MCF 10A (cell line): ENCODE measurements around the gene RBM22. TPM values are rescaled to one million over a fixed set of nuclear protein-coding genes. Genes with fewer than 3 reads are reported as not detected.

Experiments used
- BruUV-seq: library from RNA; stranded (reverse); fragments of 400-500 nt; replicated peaks from 2 replicates; lab custom pipeline; 2021; lab: Mats Ljungman, UMichigan
- CTCF ChIA-PET: fragments of 300-600 bp; sonication (Branson Sonifier 250); formaldehyde crosslinking; extraction: SDS; loops from one replicate; lab custom pipeline; 2021; ENCODE audit warnings: antibody characterized with exemption, inconsistent platforms; lab: Yijun Ruan, JAX
- POLR2A ChIA-PET: fragments of 300-600, 350-650 bp; sonication (Branson Sonifier 250); formaldehyde crosslinking; extraction: SDS; loops from one replicate; lab custom pipeline; 2020; ENCODE audit warnings: antibody characterized with exemption, inconsistent platforms; lab: Yijun Ruan, JAX
- DNase-seq: peaks from one replicate; pipeline ENCODE4 v3.0.0-alpha.2; 2018; ENCODE audit not compliant: unreplicated experiment
- H3K27ac Mint-ChIP-seq: one replicate; pipeline ENCODE4 v1.8.0; 2022; ENCODE audit warnings: mild to moderate bottlenecking, low read depth, mixed read lengths; ENCODE audit not compliant: unreplicated experiment
- H3K27me3 Mint-ChIP-seq: one replicate; pipeline ENCODE4 v1.8.0; 2022; ENCODE audit warnings: mixed read lengths; ENCODE audit not compliant: insufficient read depth, unreplicated experiment
- H3K36me3 Mint-ChIP-seq: one replicate; pipeline ENCODE4 v1.8.0; 2022; ENCODE audit warnings: mild to moderate bottlenecking, moderate library complexity, mixed read lengths; ENCODE audit not compliant: insufficient read depth, unreplicated experiment
- H3K4me1 Mint-ChIP-seq: one replicate; pipeline ENCODE4 v1.8.0; 2022; ENCODE audit warnings: mixed read lengths; ENCODE audit not compliant: insufficient read depth, unreplicated experiment
- H3K4me3 Mint-ChIP-seq: one replicate; pipeline ENCODE4 v1.8.0; 2022; ENCODE audit warnings: mild to moderate bottlenecking, moderate library complexity, mixed read lengths; ENCODE audit not compliant: unreplicated experiment
- H3K9me3 Mint-ChIP-seq: one replicate; pipeline ENCODE4 v1.8.0; 2022; ENCODE audit warnings: mixed read lengths; ENCODE audit not compliant: unreplicated experiment
- CTCF ChIP-seq: fragments of 200-600 bp; IDR thresholded peaks from one replicate; pipeline ENCODE4 v1.8.0; 2022; ENCODE audit warnings: antibody characterized with exemption, mild to moderate bottlenecking; ENCODE audit not compliant: unreplicated experiment
- intact Hi-C: fragments of 100-400 bp; cut with micrococcal nuclease; formaldehyde crosslinking; loops from 2 replicates; pipeline ENCODE4 v1.14.1; 2022
- total RNA-seq: library from RNA; stranded (reverse); gene quantifications from 2 replicates; pipeline ENCODE4 v1.2.3, GENCODE V29; 2022

The RBM22 gene
- total RNA-seq, 1 experiment from 2014 or later: 66.0 TPM

- DNase-seq: no peak
- Mint-ChIP-seq H3K27me3 (no peaks in the 10 kb centered on the region), H3K4me3 (no peak overlapping the region), H3K27ac (no peak overlapping the region), H3K4me1 (peaks cover 14% of the 10 kb centered on the region), H3K9me3 (no peaks in the 10 kb centered on the region), H3K36me3 (no peaks in the 10 kb centered on the region)
- TF ChIP-seq CTCF: no peak
- ChIA-PET CTCF (interaction anchor here (0.7 to 1.2 kb wide), 4 partner anchors 10 to 462 kb away, joined by 3 read pairs; partner anchors contain the start of gene MYOZ3), POLR2A (no interaction called here)
- intact Hi-C loops: no loop called here
- no TSS peak for BruUV-seq
These were observed 29.9 kb downstream of the RBM22 start for GRCh38 chr5:150670948-150671310.

- H3K9me3 Mint-ChIP-seq: no peaks in the 10 kb centered on the region
- H3K36me3 Mint-ChIP-seq: no peaks in the 10 kb centered on the region
- ChIA-PET POLR2A (no interaction called here), CTCF (interaction anchor here (0.6 to 1.2 kb wide), 5 partner anchors 9 to 462 kb away, joined by 3 read pairs; partner anchors contain the start of gene MYOZ3)
- intact Hi-C loops: no loop called here
- H3K4me3 Mint-ChIP-seq: no peak overlapping the region
- H3K4me1 Mint-ChIP-seq: peaks cover 14% of the 10 kb centered on the region
- no peak for DNase-seq
- H3K27me3 Mint-ChIP-seq: no peaks in the 10 kb centered on the region
- TF ChIP-seq CTCF: no peak
- H3K27ac Mint-ChIP-seq: no peak overlapping the region
- no TSS peak for BruUV-seq
These were observed 30.5 kb downstream of the RBM22 start for GRCh38 chr5:150670275-150670947.

- Mint-ChIP-seq H3K4me3 (no peak overlapping the region), H3K4me1 (no peaks in the 10 kb centered on the region), H3K27me3 (peaks cover 18% of the 10 kb centered on the region), H3K36me3 (no peaks in the 10 kb centered on the region), H3K9me3 (no peaks in the 10 kb centered on the region), H3K27ac (no peak overlapping the region)
- CTCF ChIA-PET: interaction anchor here (1.0 to 4.9 kb wide), 4 partner anchors 35 to 205 kb away, joined by 3 to 36 read pairs (median 5); partner anchors contain the start of gene RBM22
- BruUV-seq: no TSS peak
- POLR2A ChIA-PET: interaction anchor here (0.7 kb wide), 1 partner anchor 96 kb away, joined by 6 read pairs; no protein-coding TSS in a partner anchor
- intact Hi-C loops: no loop called here
- no peak for DNase-seq
- TF ChIP-seq CTCF: no peak
These were observed 35.8 kb downstream of the RBM22 start for GRCh38 chr5:150665044-150665443.

GRCh38 chr5:150663936-150664335 is 36.9 kb downstream of the RBM22 start:
- H3K4me1 Mint-ChIP-seq: no peaks in the 10 kb centered on the region
- H3K9me3 Mint-ChIP-seq: no peaks in the 10 kb centered on the region
- intact Hi-C loops: no loop called here
- POLR2A ChIA-PET: interaction anchor here (1.1 to 1.2 kb wide), 3 partner anchors 36 to 214 kb away, joined by 3 to 8 read pairs (median 4); partner anchors contain the start of gene RBM22
- H3K27ac Mint-ChIP-seq: no peak overlapping the region
- no peak for DNase-seq
- H3K36me3 Mint-ChIP-seq: no peaks in the 10 kb centered on the region
- CTCF ChIA-PET: interaction anchor here (0.6 to 13.6 kb wide), 6 partner anchors 36 to 420 kb away, joined by 3 to 429 read pairs (median 6); partner anchors contain the start of genes IRGM, RBM22 and SMIM3
- peaks cover 18% of the 10 kb centered on the region for H3K27me3 Mint-ChIP-seq
- BruUV-seq: no TSS peak
- no peak for TF ChIP-seq CTCF
- H3K4me3 Mint-ChIP-seq: no peak overlapping the region
